H9 (cell line): Measurements from ENCODE around the gene GALNT2. TPM values are rescaled to one million over a fixed set of nuclear protein-coding genes. Genes with fewer than 3 reads are reported as not detected.

ENCODE experiments used
- DNase-seq: peaks from one replicate; pipeline ENCODE4 v3.0.0-alpha.2; 2017
- H2AFZ ChIP-seq: one replicate; pipeline ENCODE4 v1.6.1; 2013; ENCODE audit warnings: mild to moderate bottlenecking, low read length, control low read depth, moderate library complexity
- H2AK5ac ChIP-seq: 2 replicates; pipeline ENCODE4 v1.6.1; 2013; ENCODE audit warnings: low read length, control low read depth, mixed read lengths; ENCODE audit not compliant: insufficient read length
- H2BK120ac ChIP-seq: one replicate; pipeline ENCODE4 v1.6.1; 2013; ENCODE audit warnings: low read depth, mild to moderate bottlenecking, low read length, control low read depth, inconsistent platforms; ENCODE audit not compliant: poor library complexity, severe bottlenecking
- H2BK12ac ChIP-seq: 2 replicates; pipeline ENCODE4 v1.6.1; 2013; ENCODE audit warnings: low read length, control low read depth, mixed read lengths, low read depth; ENCODE audit not compliant: insufficient read length
- H2BK15ac ChIP-seq: 2 replicates; pipeline ENCODE4 v1.6.1; 2013; ENCODE audit warnings: low read depth, low read length, control low read depth
- H2BK20ac ChIP-seq: one replicate; pipeline ENCODE4 v1.6.1; 2013; ENCODE audit warnings: low read depth, mild to moderate bottlenecking, low read length, control low read depth, inconsistent platforms; ENCODE audit not compliant: poor library complexity, severe bottlenecking
- H2BK5ac ChIP-seq: 2 replicates; pipeline ENCODE4 v1.6.1; 2013; ENCODE audit warnings: low read length, control low read depth, mixed read lengths; ENCODE audit not compliant: insufficient read length
- H3K14ac ChIP-seq: 2 replicates; pipeline ENCODE4 v1.6.1; 2013; ENCODE audit warnings: low read length, control low read depth; ENCODE audit not compliant: insufficient read depth
- H3K18ac ChIP-seq: 2 replicates; pipeline ENCODE4 v1.6.1; 2013; ENCODE audit warnings: low read depth, mild to moderate bottlenecking, mixed read lengths, low read length, control low read depth; ENCODE audit not compliant: insufficient read length
- H3K23ac ChIP-seq: 2 replicates; pipeline ENCODE4 v1.6.1; 2013; ENCODE audit warnings: low read length, control low read depth, mixed read lengths, low read depth; ENCODE audit not compliant: insufficient read length
- H3K23me2 ChIP-seq: 2 replicates; pipeline ENCODE4 v1.6.1; 2013; ENCODE audit warnings: low read depth, mild to moderate bottlenecking, mixed read lengths, low read length, control low read depth; ENCODE audit not compliant: insufficient read length, poor library complexity, severe bottlenecking
- H3K27ac ChIP-seq: 2 replicates; pipeline ENCODE4 v1.5.1; 2013; ENCODE audit warnings: low read length, control low read depth, mixed read lengths, low read depth; ENCODE audit not compliant: insufficient read length
- H3K27me3 ChIP-seq: 2 replicates; pipeline ENCODE4 v1.6.1; 2013; ENCODE audit warnings: low read length, control low read depth, inconsistent platforms; ENCODE audit not compliant: insufficient read depth
- H3K4ac ChIP-seq: 2 replicates; pipeline ENCODE4 v1.6.1; 2013; ENCODE audit warnings: low read depth, mild to moderate bottlenecking, control low read depth, inconsistent platforms, low read length, moderate library complexity
- H3K4me1 ChIP-seq: 2 replicates; pipeline ENCODE4 v1.6.1; 2013; ENCODE audit warnings: low read length, control low read depth, inconsistent platforms; ENCODE audit not compliant: insufficient read depth
- H3K4me2 ChIP-seq: 2 replicates; pipeline ENCODE4 v1.6.1; 2013; ENCODE audit warnings: low read length, control low read depth, mixed read lengths; ENCODE audit not compliant: insufficient read length, insufficient read depth
- H3K56ac ChIP-seq: 2 replicates; pipeline ENCODE4 v1.6.1; 2013; ENCODE audit warnings: low read depth, mild to moderate bottlenecking, mixed read lengths, low read length, control low read depth; ENCODE audit not compliant: insufficient read length
- H3K79me1 ChIP-seq: 2 replicates; pipeline ENCODE4 v1.6.1; 2013; ENCODE audit warnings: low read depth, mild to moderate bottlenecking, moderate library complexity, low read length, control low read depth, inconsistent platforms; ENCODE audit not compliant: insufficient read depth, poor library complexity, severe bottlenecking
- H3K79me2 ChIP-seq: 2 replicates; pipeline ENCODE4 v1.6.1; 2013; ENCODE audit warnings: low read length, control low read depth, inconsistent platforms; ENCODE audit not compliant: insufficient read depth
- H3K9ac ChIP-seq: 2 replicates; pipeline ENCODE4 v1.6.1; 2013; ENCODE audit warnings: low read length, control low read depth, mixed read lengths; ENCODE audit not compliant: insufficient read length; ENCODE audit errors: extremely low read depth
- H3K9me3 ChIP-seq: one replicate; pipeline ENCODE4 v1.6.1; 2013; ENCODE audit warnings: low read depth, low read length, inconsistent platforms; ENCODE audit not compliant: control insufficient read depth
- H3T11ph ChIP-seq: one replicate; pipeline ENCODE4 v1.6.1; 2013; ENCODE audit warnings: mild to moderate bottlenecking, low read length, control low read depth, inconsistent platforms
- H4K20me1 ChIP-seq: one replicate; pipeline ENCODE4 v1.6.1; 2013; ENCODE audit not compliant: control insufficient read depth, insufficient read length, insufficient read depth
- H4K5ac ChIP-seq: 2 replicates; pipeline ENCODE4 v1.6.1; 2013; ENCODE audit warnings: low read depth, mild to moderate bottlenecking, mixed read lengths, low read length, control low read depth; ENCODE audit not compliant: insufficient read length
- H4K8ac ChIP-seq: replicated peaks from 2 replicates; pipeline ENCODE4 v1.6.1; 2013; ENCODE audit warnings: low read length, control low read depth, mixed read lengths, low read depth; ENCODE audit not compliant: insufficient read length
- H4K91ac ChIP-seq: 2 replicates; pipeline ENCODE4 v1.6.1; 2013; ENCODE audit warnings: low read depth, mild to moderate bottlenecking, moderate library complexity, mixed read lengths, low read length, control low read depth; ENCODE audit not compliant: insufficient read length
- H3K27ac Mint-ChIP-seq, 3 experiments: 2 replicates in 2 of 3; 3 replicates in 1 of 3; pipeline ENCODE4 v1.8.0; 2020 to 2021; ENCODE audit warnings: mixed read lengths in 3 of 3, mild to moderate bottlenecking in 1 of 3, moderate library complexity in 1 of 3
- H3K27me3 Mint-ChIP-seq: 2 replicates; pipeline ENCODE4 v1.8.0; 2021; ENCODE audit warnings: low read depth, mild to moderate bottlenecking, moderate library complexity, mixed read lengths
- H3K36me3 Mint-ChIP-seq, 3 experiments: 2 replicates in 2 of 3; 3 replicates in 1 of 3; pipeline ENCODE4 v1.8.0; 2020 to 2021; ENCODE audit warnings: low read depth in 3 of 3, mixed read lengths in 3 of 3; ENCODE audit not compliant: insufficient read depth in 1 of 3
- H3K4me1 Mint-ChIP-seq, 2 experiments: 2 replicates each; pipeline ENCODE4 v1.8.0; 2020; ENCODE audit warnings: mixed read lengths in 2 of 2
- H3K4me3 Mint-ChIP-seq, 2 experiments: 2 replicates in 1 of 2; 3 replicates in 1 of 2; pipeline ENCODE4 v1.8.0; 2020 to 2021; ENCODE audit warnings: mild to moderate bottlenecking in 2 of 2, mixed read lengths in 2 of 2, moderate library complexity in 1 of 2
- H3K9me3 Mint-ChIP-seq, 2 experiments: 2 replicates in 1 of 2; 3 replicates in 1 of 2; pipeline ENCODE4 v1.8.0; 2020; ENCODE audit warnings: mild to moderate bottlenecking in 2 of 2, mixed read lengths in 2 of 2, moderate library complexity in 1 of 2
- WGBS: extraction: QIAGEN DNeasy Blood & Tissue Kit; methylation state at CpG from one replicate; pipeline ENCODE4 v1.1.7; 2013; ENCODE audit warnings: missing lambda C conversion rate, low lambda C conversion rate, mixed read lengths; ENCODE audit not compliant: insufficient read length; ENCODE audit errors: extremely low coverage; 5-methylcytosine and 5-hydroxymethylcytosine counted together
- total RNA-seq: library from RNA; stranded (reverse); gene quantifications from 2 replicates; pipeline ENCODE4 v1.2.1, GENCODE V29; 2021
- TF ChIP-seq, protein P1 (sequence below): fragments of 200-600 bp; sonication (generic); conservative IDR thresholded peaks from 3 replicates; pipeline ENCODE4 v1.8.0; 2021; ENCODE audit warnings: antibody characterized with exemption, mild to moderate bottlenecking

The GALNT2 gene
- total RNA-seq, 1 experiment from 2014 or later = 57.6 TPM

DNA sequence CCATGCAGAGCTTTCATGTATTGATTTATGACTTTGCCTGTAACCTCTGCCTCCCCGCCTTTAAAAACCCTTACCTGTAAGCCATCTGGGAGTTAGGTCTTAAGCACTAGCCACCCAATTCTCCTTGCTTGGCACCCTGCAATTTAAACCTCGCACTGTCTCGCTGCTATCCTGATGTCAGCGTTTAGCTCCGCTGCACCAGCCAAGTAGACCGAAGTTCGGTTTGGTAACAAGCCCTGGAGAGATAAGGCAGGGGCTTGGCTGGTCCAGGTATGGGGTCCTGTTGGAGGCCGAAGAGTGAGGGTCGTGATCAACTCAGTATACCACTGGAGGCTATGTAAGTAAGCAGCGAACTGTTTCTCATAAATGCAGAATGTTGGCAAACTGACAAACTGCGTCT is 64.4 kb downstream of the GALNT2 start:
- no peak overlapping the region for H3T11ph ChIP-seq
- no peak overlapping the region for H3K18ac ChIP-seq
- Mint-ChIP-seq H3K27me3 (no peaks in the 10 kb centered on the region), H3K9me3 (no peaks in the 10 kb centered on the region), H3K4me1 (peaks cover 27 to 52% of the 10 kb centered on the region in 2 experiments), H3K4me3 (no peak overlapping the region), H3K36me3 (no peaks in the 10 kb centered on the region; a peak in 1 of 7 replicates), H3K27ac (peak overlapping the region in 2 of 3 experiments; percentile 27 to 45; a peak in 2 of 7 replicates)
- no peak overlapping the region for H3K9ac ChIP-seq
- no peak overlapping the region for H4K91ac ChIP-seq
- no peak overlapping the region for H3K14ac ChIP-seq
- H2AFZ ChIP-seq = no peak overlapping the region
- no peak overlapping the region for H3K56ac ChIP-seq
- H4K5ac ChIP-seq = no peak overlapping the region
- no peak overlapping the region for H2AK5ac ChIP-seq
- TF ChIP-seq, protein P1, sequence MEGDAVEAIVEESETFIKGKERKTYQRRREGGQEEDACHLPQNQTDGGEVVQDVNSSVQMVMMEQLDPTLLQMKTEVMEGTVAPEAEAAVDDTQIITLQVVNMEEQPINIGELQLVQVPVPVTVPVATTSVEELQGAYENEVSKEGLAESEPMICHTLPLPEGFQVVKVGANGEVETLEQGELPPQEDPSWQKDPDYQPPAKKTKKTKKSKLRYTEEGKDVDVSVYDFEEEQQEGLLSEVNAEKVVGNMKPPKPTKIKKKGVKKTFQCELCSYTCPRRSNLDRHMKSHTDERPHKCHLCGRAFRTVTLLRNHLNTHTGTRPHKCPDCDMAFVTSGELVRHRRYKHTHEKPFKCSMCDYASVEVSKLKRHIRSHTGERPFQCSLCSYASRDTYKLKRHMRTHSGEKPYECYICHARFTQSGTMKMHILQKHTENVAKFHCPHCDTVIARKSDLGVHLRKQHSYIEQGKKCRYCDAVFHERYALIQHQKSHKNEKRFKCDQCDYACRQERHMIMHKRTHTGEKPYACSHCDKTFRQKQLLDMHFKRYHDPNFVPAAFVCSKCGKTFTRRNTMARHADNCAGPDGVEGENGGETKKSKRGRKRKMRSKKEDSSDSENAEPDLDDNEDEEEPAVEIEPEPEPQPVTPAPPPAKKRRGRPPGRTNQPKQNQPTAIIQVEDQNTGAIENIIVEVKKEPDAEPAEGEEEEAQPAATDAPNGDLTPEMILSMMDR = no peak
- DNase-seq = no peak
- no peaks in the 10 kb centered on the region; the same call in 1 of the 2 replicates for H3K4me1 ChIP-seq
- H2BK20ac ChIP-seq = no peak overlapping the region
- H3K27ac ChIP-seq = no peak overlapping the region
- no peak overlapping the region for H2BK15ac ChIP-seq
- H2BK5ac ChIP-seq = no peak overlapping the region
- no CpG with 5 or more reads among the region's 11 CpGs for WGBS
- H3K79me2 ChIP-seq = peaks cover 3% of the 10 kb centered on the region; the same call in 1 of the 2 replicates
- H3K23ac ChIP-seq = no peak overlapping the region
- no peak overlapping the region for H3K4me2 ChIP-seq
- H3K79me1 ChIP-seq = no peaks in the 10 kb centered on the region
- no peaks in the 10 kb centered on the region for H3K23me2 ChIP-seq
- H2BK12ac ChIP-seq = no peak overlapping the region
- H3K9me3 ChIP-seq = no peaks in the 10 kb centered on the region
- no peaks in the 10 kb centered on the region for H3K27me3 ChIP-seq
- no peaks in the 10 kb centered on the region for H4K20me1 ChIP-seq
- no peak overlapping the region for H3K4ac ChIP-seq
- H4K8ac ChIP-seq = no peak overlapping the region
- H2BK120ac ChIP-seq = no peak overlapping the region
